ENCODE data around the gene SDC1.

- TF ChIP-seq BHLHE40 (IDR thresholded peaks at IDR 0.05; ENCODE audit: borderline replicate concordance): no peak
- no peak for TF ChIP-seq SP1 (IDR thresholded peaks at IDR 0.05)
- no peak for TF ChIP-seq HDGF (IDR thresholded peaks at IDR 0.05; ENCODE audit: borderline replicate concordance)
- no peak for TF ChIP-seq TARDBP (IDR thresholded peaks at IDR 0.05)
- no peak for TF ChIP-seq ELF4 (IDR thresholded peaks at IDR 0.05)
- TF ChIP-seq FOXA1 (IDR thresholded peaks at IDR 0.05): no peak
- no peak for TF ChIP-seq SUZ12 (IDR thresholded peaks at IDR 0.05)
- no peak for TF ChIP-seq ARNT (IDR thresholded peaks at IDR 0.05)
- TF ChIP-seq LEF1 (IDR thresholded peaks at IDR 0.05; ENCODE audit: borderline replicate concordance): no peak
- no peak for TF ChIP-seq NFRKB (IDR thresholded peaks at IDR 0.05)
- no peak for TF ChIP-seq FOXK2 (IDR thresholded peaks at IDR 0.05)
- TF ChIP-seq FOXM1 (IDR thresholded peaks at IDR 0.05; ENCODE audit: borderline replicate concordance): no peak
- TF ChIP-seq, protein P1, sequence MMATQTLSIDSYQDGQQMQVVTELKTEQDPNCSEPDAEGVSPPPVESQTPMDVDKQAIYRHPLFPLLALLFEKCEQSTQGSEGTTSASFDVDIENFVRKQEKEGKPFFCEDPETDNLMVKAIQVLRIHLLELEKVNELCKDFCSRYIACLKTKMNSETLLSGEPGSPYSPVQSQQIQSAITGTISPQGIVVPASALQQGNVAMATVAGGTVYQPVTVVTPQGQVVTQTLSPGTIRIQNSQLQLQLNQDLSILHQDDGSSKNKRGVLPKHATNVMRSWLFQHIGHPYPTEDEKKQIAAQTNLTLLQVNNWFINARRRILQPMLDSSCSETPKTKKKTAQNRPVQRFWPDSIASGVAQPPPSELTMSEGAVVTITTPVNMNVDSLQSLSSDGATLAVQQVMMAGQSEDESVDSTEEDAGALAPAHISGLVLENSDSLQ (IDR thresholded peaks at IDR 0.05): no peak
These were observed 46.1 kb downstream of the SDC1 start for GRCh38 chr2:20178666-20179465.

All from HEK293T (cell line).